ENCODE measurements around the gene SPDYA. TPM values are rescaled to one million over a fixed set of nuclear protein-coding genes. Genes with fewer than 3 reads are reported as not detected.

Gene SPDYA
- total and polyA plus RNA-seq, 2 of the 4 experiments (the other 2 are of a cell fraction) = not detected

GRCh38 chr2:28855193-28855592 is 44.6 kb downstream of the SPDYA start:
- H4K91ac ChIP-seq (ENCODE audit: insufficient read depth, low read depth, low read length) = no peak overlapping the region
- H2BK5ac ChIP-seq (ENCODE audit: low read depth, low read length, poor library complexity, severe bottlenecking) = no peak overlapping the region
- TF ChIP-seq CTCF (conservative IDR thresholded peaks at IDR 0.05; ENCODE audit: low read depth, low read length) = no peak
- no peak for TF ChIP-seq SMC3 (IDR thresholded peaks at IDR 0.05; ENCODE audit: low read depth, low read length)
- in situ Hi-C loops (cut with MboI; ENCODE audit: low sequenced_read_pairs) = no loop called here
- H2BK15ac ChIP-seq (ENCODE audit: low read depth, low read length) = no peak overlapping the region
- DNase-seq = peak; percentile 56
- H3K18ac ChIP-seq (ENCODE audit: low read depth, low read length) = no peak overlapping the region
- H3K4me1 ChIP-seq (ENCODE audit: control insufficient read depth, insufficient read depth, low read length) = peaks cover 2% of the 10 kb centered on the region; the same call in 1 of the 2 replicates
- H4K8ac ChIP-seq (ENCODE audit: low read depth in 2 of 2, low read length in 2 of 2) = no peak overlapping the region
- H2AFZ ChIP-seq (replicated peaks; ENCODE audit: low read length, poor library complexity) = no peak overlapping the region
- 80% methylated on average over 1 of the region's 1 CpG; no CpG with 5 or more reads in 1 of the 2 experiments for WGBS, 2 experiments (ENCODE audit: extremely low coverage in 2 of 2, insufficient read length in 1 of 2)
- H3K14ac ChIP-seq (replicated peaks; ENCODE audit: low read depth, low read length) = no peak overlapping the region
- no peaks in the 10 kb centered on the region for H3K27me3 ChIP-seq (ENCODE audit: control insufficient read depth, insufficient read depth, low read length)
- H3K9me3 ChIP-seq (ENCODE audit: control insufficient read depth, insufficient read depth, low read length) = no peaks in the 10 kb centered on the region
- no peak overlapping the region for H2BK120ac ChIP-seq (ENCODE audit: low read depth, low read length)
- H3K9ac ChIP-seq (ENCODE audit: low read depth, low read length) = no peak overlapping the region
- no peaks in the 10 kb centered on the region for H3K9me1 ChIP-seq (ENCODE audit: insufficient read depth, low read length)
- H3K27ac ChIP-seq (ENCODE audit: insufficient read depth, low read length) = no peak overlapping the region
- H3K79me1 ChIP-seq (ENCODE audit: low read depth in 1 of 2, low read length in 2 of 2) = peaks cover 0 to 4% of the 10 kb centered on the region in 2 experiments; a peak in 1 of 4 replicates
- H4K5ac ChIP-seq (ENCODE audit: low read depth, low read length) = no peak overlapping the region
- CTCF ChIA-PET = no interaction called here
- no peak overlapping the region for H2BK20ac ChIP-seq (ENCODE audit: low read depth, low read length)
- no peak overlapping the region for H3K56ac ChIP-seq (ENCODE audit: extremely low read depth, insufficient read depth, low read length)
- no peaks in the 10 kb centered on the region; the same call in 1 of the 2 replicates for H3K36me3 ChIP-seq (ENCODE audit: control insufficient read depth, insufficient read depth, low read length)
- H2AK9ac ChIP-seq (replicated peaks; ENCODE audit: low read depth, low read length, poor library complexity) = no peak overlapping the region
- no peak overlapping the region for H3K4me3 ChIP-seq (ENCODE audit: insufficient read depth, low read depth, low read length)
- H3K4me2 ChIP-seq (ENCODE audit: low read depth, low read length) = 0 out of 2 replicates have a peak overlapping the region, but pooled peaks have one; percentile 31
- intact Hi-C loops (cut with micrococcal nuclease) = no loop called here
- no peak overlapping the region for H3K23ac ChIP-seq (ENCODE audit: low read depth, low read length)
- BruUV-seq (replicated peaks) = no TSS peak
- H4K20me1 ChIP-seq (ENCODE audit: insufficient read depth, low read length) = no peaks in the 10 kb centered on the region
- H2AK5ac ChIP-seq (ENCODE audit: low read depth, low read length) = no peak overlapping the region
- ATAC-seq (ENCODE audit: low read depth) = peak; percentile 96
- no peak overlapping the region for H3K4ac ChIP-seq (ENCODE audit: low read depth, low read length)
- POLR2A ChIA-PET (ENCODE audit: unreplicated experiment) = no interaction called here
- dilution Hi-C loops (cut with HindIII; ENCODE audit: low sequenced_read_pairs, unreplicated experiment) = no loop called here
